ENCODE data around the gene ZNF219.

ZNF219 gene

GRCh38 chr14:21101802-21102413 is 3.5 kb upstream of the ZNF219 start:
- no peak for DNase-seq

GRCh38 chr14:21100931-21101330 is 2.5 kb upstream of the ZNF219 start, which contains the start of gene TMEM253:
TMEM253 (plus strand) TSS chr14:21101066; CDS start chr14:21101344, 278 bp downstream.
- DNase-seq = no peak

GRCh38 chr14:21099596-21099985 is 1.1 kb upstream of the ZNF219 start:
- DNase-seq = no peak

GRCh38 chr14:21098892-21099595 is 589 bp upstream of the ZNF219 start:
- DNase-seq = peak; percentile 51

- DNase-seq = no peak
Observed at GRCh38 chr14:21097636-21098075, 799 bp downstream of the ZNF219 start.

GRCh38 chr14:21096978-21097635 is 1.3 kb downstream of the ZNF219 start:
- DNase-seq = no peak

GRCh38 chr14:21096438-21096837 is 2.0 kb downstream of the ZNF219 start:
- DNase-seq = no peak

GRCh38 chr14:21095430-21096205 is 2.8 kb downstream of the ZNF219 start:
- no peak for DNase-seq

- DNase-seq = peak; percentile 43
Observed at GRCh38 chr14:21093769-21094681, 4.4 kb downstream of the ZNF219 start.

- no peak for DNase-seq
Observed at GRCh38 chr14:21093018-21093417, 5.4 kb downstream of the ZNF219 start.

- no peak for DNase-seq
Observed at GRCh38 chr14:21092273-21093011, 6.0 kb downstream of the ZNF219 start.

- DNase-seq = no peak
Observed at GRCh38 chr14:21091821-21092272, 6.6 kb downstream of the ZNF219 start.

- no peak for DNase-seq
Observed at GRCh38 chr14:21090940-21091663, 7.4 kb downstream of the ZNF219 start.

GRCh38 chr14:21090194-21090939 is 8.1 kb downstream of the ZNF219 start:
- DNase-seq = no peak

- no peak for DNase-seq
Observed at GRCh38 chr14:21089877-21090193, 8.6 kb downstream of the ZNF219 start.

- DNase-seq = no peak
Observed at GRCh38 chr14:21089271-21089670, 9.2 kb downstream of the ZNF219 start.

- no peak for DNase-seq
Observed at GRCh38 chr14:21088687-21089086, 9.8 kb downstream of the ZNF219 start.

- DNase-seq = peak; percentile 71
Observed at GRCh38 chr14:21087294-21088091, 11.0 kb downstream of the ZNF219 start.

- no peak for DNase-seq
Observed at GRCh38 chr14:21086908-21087293, 11.6 kb downstream of the ZNF219 start.

All from NCI-H1105 treated with DMSO at 0.1 percent for 48 hours (cell line).